HCT116 (cell line): ENCODE data around the gene CBFA2T3. TPM values are rescaled to one million over a fixed set of nuclear protein-coding genes. Genes with fewer than 3 reads are reported as not detected.

Experiments used
- ATAC-seq: fragments of 200-7000 bp; cut with Tn5 transposase; 2 replicates; pipeline ENCODE4 v1.9.1; 2020; ENCODE audit warnings: mild to moderate bottlenecking, moderate library complexity
- BruUV-seq: library from RNA; stranded (reverse); fragments of 400-500 nt; replicated peaks from 2 replicates; lab custom pipeline; 2021; lab: Mats Ljungman, UMichigan
- CTCF ChIA-PET: fragments of 300-600 bp; sonication (Branson Sonifier 250); formaldehyde crosslinking; loops from one replicate; lab custom pipeline; 2021; ENCODE audit warnings: antibody characterized with exemption; lab: Charles Lee
- POLR2A ChIA-PET: fragments of 300-600, 350-600 bp; sonication (Branson Sonifier 250); formaldehyde crosslinking; loops from one replicate; lab custom pipeline; 2021; ENCODE audit warnings: antibody characterized with exemption; lab: Charles Lee
- RAD21 ChIA-PET, 2 experiments: fragments of 300-600 bp; sonication (Branson Sonifier 250); formaldehyde crosslinking; loops; one replicate each; lab custom pipeline; 2023; ENCODE audit warnings: low total read pairs in 2 of 2; ENCODE audit not compliant: uncharacterized antibody in 2 of 2, unreplicated experiment in 2 of 2, low non-redundant PET in 1 of 2; lab: Charles Lee
- DNase-seq: peaks from one replicate; pipeline ENCODE4 v3.0.0-alpha.2; 2010; ENCODE audit warnings: low read depth, low spot score
- H2AFZ ChIP-seq: fragments of 200-600 bp; shearing (Covaris generic), sonication (generic); 2 replicates; pipeline ENCODE4 v1.6.1; 2017; ENCODE audit warnings: low read depth, mixed run types, mixed read lengths, antibody characterized with exemption, low read length; ENCODE audit not compliant: poor library complexity, severe bottlenecking
- H3K27ac ChIP-seq: 2 replicates; pipeline ENCODE4 v1.5.1; 2012; ENCODE audit warnings: low read depth, low read length
- H3K27me3 ChIP-seq: fragments of 200-600 bp; sonication (generic); 2 replicates; pipeline ENCODE4 v1.6.1; 2016; ENCODE audit warnings: mixed run types, low read length, mixed read lengths; ENCODE audit not compliant: insufficient read depth
- H3K36me3 ChIP-seq, 2 experiments: fragments of 200-500 bp in 1 of 2; fragments of 200-600 bp in 1 of 2; sonication (Bioruptor generic) in 1 of 2; sonication (generic) in 1 of 2; 2 replicates each; pipeline versions ENCODE4 v1.5.1 to v1.6.1; 2014 to 2016; ENCODE audit warnings: low read length in 2 of 2, inconsistent platforms in 1 of 2, mixed read lengths in 1 of 2, mixed run types in 1 of 2; ENCODE audit not compliant: insufficient read depth in 2 of 2, control insufficient read depth in 1 of 2
- H3K4me1 ChIP-seq, 2 experiments: fragments of 200-600 bp in 1 of 2; sonication (generic) in 1 of 2; 2 replicates each; pipeline versions ENCODE4 v1.5.1 to v1.6.1; 2012 to 2017; ENCODE audit warnings: low read length in 2 of 2, inconsistent platforms in 1 of 2, mild to moderate bottlenecking in 1 of 2, mixed read lengths in 1 of 2, mixed run types in 1 of 2, moderate library complexity in 1 of 2; ENCODE audit not compliant: insufficient read depth in 2 of 2, control insufficient read depth in 1 of 2
- H3K4me2 ChIP-seq: fragments of 200-600 bp; sonication (generic); 2 replicates; pipeline ENCODE4 v1.6.1; 2017; ENCODE audit warnings: mixed run types, low read length, mixed read lengths
- H3K4me3 ChIP-seq, 2 experiments: fragments of 200-600 bp in 1 of 2; sonication (generic) in 1 of 2; replicated peaks in 1 of 2; 2 replicates each; pipeline ENCODE4 v1.5.1; 2011 to 2016; ENCODE audit warnings: low read length in 2 of 2, control low read depth in 1 of 2, low read depth in 1 of 2, mild to moderate bottlenecking in 1 of 2, mixed read lengths in 1 of 2, mixed run types in 1 of 2
- H3K79me2 ChIP-seq: fragments of 200-600 bp; sonication (generic); 2 replicates; pipeline ENCODE4 v1.6.1; 2017; ENCODE audit warnings: mild to moderate bottlenecking, mixed run types, low read length, moderate library complexity, mixed read lengths; ENCODE audit not compliant: insufficient read depth
- H3K9ac ChIP-seq: fragments of 200-600 bp; sonication (generic); 2 replicates; pipeline ENCODE4 v1.6.1; 2016; ENCODE audit warnings: low read length, mixed read lengths
- H3K9me2 ChIP-seq: fragments of 200-600 bp; sonication (generic), shearing (Covaris generic); 2 replicates; pipeline ENCODE4 v1.6.1; 2017; ENCODE audit warnings: mixed run types, mild to moderate bottlenecking, moderate library complexity; ENCODE audit not compliant: insufficient read depth
- H3K9me3 ChIP-seq, 2 experiments: fragments of 200-500 bp in 1 of 2; fragments of 200-600 bp in 1 of 2; sonication (Bioruptor generic) in 1 of 2; sonication (generic) in 1 of 2; 2 replicates each; pipeline ENCODE4 v1.6.1; 2014 to 2017; ENCODE audit warnings: low read length in 2 of 2, mixed read lengths in 2 of 2, inconsistent platforms in 1 of 2, low read depth in 1 of 2, mild to moderate bottlenecking in 1 of 2, mixed run types in 1 of 2, moderate library complexity in 1 of 2; ENCODE audit not compliant: control insufficient read depth in 1 of 2, insufficient read depth in 1 of 2
- H4K20me1 ChIP-seq: fragments of 200-600 bp; sonication (generic), shearing (Covaris generic); 2 replicates; pipeline ENCODE4 v1.6.1; 2017; ENCODE audit warnings: mixed run types, mild to moderate bottlenecking, moderate library complexity; ENCODE audit not compliant: insufficient read depth
- CTCF ChIP-seq, 3 experiments: fragments of 200-600 bp in 1 of 3; sonication (generic) in 1 of 3; IDR thresholded peaks in 2 of 3; conservative IDR thresholded peaks in 1 of 3; 2 replicates each; pipeline ENCODE4 v1.5.1; 2012 to 2017; ENCODE audit warnings: low read depth in 2 of 3, low read length in 2 of 3, antibody characterized with exemption in 1 of 3, borderline replicate concordance in 1 of 3, control low read depth in 1 of 3, mild to moderate bottlenecking in 1 of 3, mixed read lengths in 1 of 3, mixed run types in 1 of 3, moderate library complexity in 1 of 3; ENCODE audit not compliant: insufficient read depth in 1 of 3
- POLR2AphosphoS5 ChIP-seq: IDR thresholded peaks from 2 replicates; pipeline ENCODE4 v1.6.1; 2011; ENCODE audit warnings: mild to moderate bottlenecking, low read depth, low read length, moderate library complexity
- intact Hi-C: fragments of 100-400 bp; cut with micrococcal nuclease; formaldehyde crosslinking; loops from 2 replicates; pipeline ENCODE4 v1.10.0; 2022
- total RNA-seq: library from RNA; stranded (reverse); gene quantifications from one replicate; pipeline ENCODE4 v1.2.1, GENCODE V29; 2021; ENCODE audit not compliant: unreplicated experiment

The CBFA2T3 gene
- total RNA-seq, 1 experiment from 2014 or later, result 19.1 TPM

- BruUV-seq, result no TSS peak
Observed at GRCh38 chr16:88993946-88994600, 17.1 kb upstream of the CBFA2T3 start.

More at GRCh38 chr16:88993946-88994600, 17.1 kb upstream of the CBFA2T3 start:
- ATAC-seq (no peak), DNase-seq (no peak)
- Histone ChIP-seq H3K9me3 (peaks cover 16 to 24% of the 10 kb centered on the region in 2 experiments; a peak in 3 of 4 replicates), H4K20me1 (no peaks in the 10 kb centered on the region), H3K27me3 (no peaks in the 10 kb centered on the region), H3K9ac (no peak overlapping the region), H3K79me2 (no peaks in the 10 kb centered on the region), H3K27ac (no peak overlapping the region; the same call in 1 of the 2 replicates), H3K4me1 (peaks cover 0 to 8% of the 10 kb centered on the region in 2 experiments; a peak in 2 of 4 replicates), H3K9me2 (no peaks in the 10 kb centered on the region), H3K4me2 (no peak overlapping the region), H3K4me3 (no peak overlapping the region), H2AFZ (no peak overlapping the region), H3K36me3 (no peaks in the 10 kb centered on the region)
- no peak for TF ChIP-seq POLR2AphosphoS5
- no peak for TF ChIP-seq CTCF (IDR thresholded peaks at IDR 0.05 in 2 of 3, conservative IDR thresholded peaks at IDR 0.05 in 1 of 3; ENCODE audit: borderline replicate concordance in 1 of 3, insufficient read depth in 1 of 3, low read depth in 2 of 3, low read length in 2 of 3)
- CTCF ChIA-PET, result no interaction called here
- intact Hi-C loops, result no loop called here
- POLR2A ChIA-PET, result no interaction called here
- RAD21 ChIA-PET, result no interaction called here
